HG03103 (cell line): ENCODE results near the gene OTOA.
"Not testable (repeated sequence)": the region's sequence is repeated elsewhere in the genome, so short reads cannot be mapped to it uniquely, and the experiment has no call there.

Source experiments
- ATAC-seq: cut with Tn5 transposase; IDR thresholded peaks from one replicate; pipeline ENCODE4 v1.9.1; 2021; ENCODE audit warnings: low read depth; ENCODE audit not compliant: unreplicated experiment

OTOA gene

DNA sequence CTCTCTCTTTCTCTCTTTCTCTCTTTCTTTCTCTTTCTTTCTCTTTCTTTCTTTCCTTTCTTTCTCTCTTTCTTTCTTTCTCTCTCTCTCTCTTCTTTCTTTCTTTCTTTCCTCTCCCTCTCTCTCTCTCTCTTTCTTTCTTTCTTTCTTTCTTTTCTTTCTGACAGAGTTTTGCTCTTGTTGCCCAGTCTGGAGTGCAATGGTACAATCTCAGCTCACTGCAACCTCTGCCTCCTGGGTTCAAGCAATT lies 50.5 kb downstream of the OTOA start:
- not testable (repeated sequence) for ATAC-seq

DNA sequence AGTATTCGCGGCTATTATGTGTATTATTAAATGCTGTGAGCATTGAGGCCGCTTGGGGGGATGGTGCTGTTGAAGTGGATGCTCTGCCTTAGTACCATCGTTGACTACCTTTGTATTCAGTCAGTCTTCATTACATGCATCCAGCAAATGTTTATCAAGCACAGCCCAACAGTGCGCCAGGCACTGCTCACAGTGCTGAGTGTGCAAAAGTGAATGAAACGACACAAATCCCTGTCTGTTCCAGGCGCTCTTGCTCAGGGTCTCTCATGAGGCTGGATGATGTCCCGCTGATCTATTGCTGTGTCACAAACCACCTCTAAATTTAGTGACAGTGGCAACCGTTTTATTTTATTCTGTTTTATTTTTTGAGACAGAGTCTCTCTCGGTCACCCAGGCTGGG lies 53.8 kb downstream of the OTOA start:
- ATAC-seq = no peak

DNA sequence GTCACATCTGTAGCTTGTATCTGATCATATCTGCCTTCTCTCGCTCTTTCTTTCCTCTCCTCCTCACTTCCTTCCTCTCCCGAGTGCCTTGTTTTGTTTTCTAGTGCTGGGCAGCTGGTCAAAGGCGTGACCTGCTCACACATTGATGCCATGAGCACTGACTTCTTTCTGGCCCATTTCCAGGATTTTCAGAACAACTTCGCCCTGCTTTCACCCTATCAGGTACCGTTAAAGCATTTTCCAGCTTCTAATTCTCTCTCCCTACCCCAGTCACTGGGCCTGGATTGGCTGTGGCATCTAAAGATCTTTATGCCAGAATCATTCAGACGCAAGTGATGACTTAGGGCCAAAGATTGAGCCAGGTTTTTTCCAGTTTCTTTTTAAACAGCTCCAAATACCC lies 55.5 kb downstream of the OTOA start:
- ATAC-seq = no peak

DNA sequence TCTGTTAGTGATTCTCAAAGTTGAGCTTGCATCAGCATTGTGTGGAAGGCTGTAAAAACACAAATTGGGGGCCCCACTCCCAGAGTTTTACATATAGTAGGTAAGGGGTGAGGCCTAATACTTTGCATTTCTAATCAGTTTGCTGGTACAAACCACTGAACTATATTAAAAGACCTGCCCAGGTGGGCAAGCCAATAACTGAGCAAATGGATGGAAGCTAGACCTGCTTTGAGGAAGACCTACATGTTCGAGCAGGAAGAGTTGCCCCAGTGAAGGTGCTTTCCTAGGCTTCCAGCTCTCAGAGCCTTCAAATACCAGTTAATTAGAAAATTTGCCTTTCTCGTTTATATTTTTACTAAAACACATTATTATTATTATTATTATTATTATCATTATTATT lies 56.8 kb downstream of the OTOA start:
- ATAC-seq = no peak

GRCh38 chr16:21722771-21723455 lies 59.1 kb downstream of the OTOA start:
- ATAC-seq = no peak

- ATAC-seq = no peak
These were observed 59.8 kb downstream of the OTOA start for GRCh38 chr16:21723532-21723931.

DNA sequence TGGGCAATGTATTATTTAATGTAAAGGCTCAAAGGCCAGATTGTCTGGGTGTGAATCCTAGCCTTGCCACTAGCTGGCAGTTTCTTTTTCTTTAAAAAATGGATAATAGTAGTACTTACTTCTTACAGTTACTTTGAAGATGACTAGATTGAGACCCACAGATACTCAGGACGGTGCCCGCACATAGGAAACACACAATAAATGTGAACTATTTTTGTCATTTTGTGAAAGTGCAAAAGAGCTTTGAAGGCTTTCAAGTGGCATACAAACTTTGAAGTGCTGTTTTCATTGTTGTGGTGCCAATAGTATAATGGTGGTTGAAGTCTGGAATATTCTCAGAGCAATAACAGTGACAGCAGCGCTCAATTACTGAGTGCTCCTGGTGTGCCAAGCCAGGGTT lies 63.6 kb downstream of the OTOA start:
- no peak for ATAC-seq

GRCh38 chr16:21731233-21731632 lies 67.5 kb downstream of the OTOA start:
- not testable (repeated sequence) for ATAC-seq

GRCh38 chr16:21740637-21741036 lies 76.9 kb downstream of the OTOA start:
- not testable (repeated sequence) for ATAC-seq

- not testable (repeated sequence) for ATAC-seq
These were observed 92.7 kb downstream of the OTOA start for GRCh38 chr16:21756192-21757079.

DNA sequence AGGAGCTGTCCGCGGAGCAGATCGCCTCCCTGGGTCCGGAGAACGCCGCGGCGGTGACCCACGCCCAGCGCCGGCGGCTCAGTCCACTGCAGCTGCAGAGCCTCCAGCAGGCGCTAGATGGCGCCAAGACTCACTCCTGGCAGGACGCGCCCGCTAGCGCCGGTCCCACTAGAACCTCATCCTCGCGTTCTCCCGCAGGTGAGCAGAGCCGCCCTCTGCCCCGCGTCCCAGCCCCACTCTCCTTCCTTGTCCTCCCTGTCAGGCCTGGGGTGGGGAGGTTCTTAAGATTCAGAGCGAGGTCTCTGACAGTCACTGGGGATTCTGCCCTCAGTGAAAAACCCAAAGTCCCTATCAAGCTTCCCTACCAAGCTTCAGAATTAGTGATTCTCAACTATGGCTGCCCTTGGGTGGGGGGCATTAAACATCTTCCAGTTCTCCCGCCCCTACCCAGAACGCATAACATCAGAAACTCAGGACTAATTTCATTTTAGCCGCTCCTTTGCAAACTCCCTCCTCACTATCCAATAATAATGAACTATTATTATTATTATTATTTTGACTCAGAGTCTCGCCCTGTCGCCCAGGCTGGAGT lies 93.4 kb downstream of the OTOA start:
- ATAC-seq = peak; percentile 77

DNA sequence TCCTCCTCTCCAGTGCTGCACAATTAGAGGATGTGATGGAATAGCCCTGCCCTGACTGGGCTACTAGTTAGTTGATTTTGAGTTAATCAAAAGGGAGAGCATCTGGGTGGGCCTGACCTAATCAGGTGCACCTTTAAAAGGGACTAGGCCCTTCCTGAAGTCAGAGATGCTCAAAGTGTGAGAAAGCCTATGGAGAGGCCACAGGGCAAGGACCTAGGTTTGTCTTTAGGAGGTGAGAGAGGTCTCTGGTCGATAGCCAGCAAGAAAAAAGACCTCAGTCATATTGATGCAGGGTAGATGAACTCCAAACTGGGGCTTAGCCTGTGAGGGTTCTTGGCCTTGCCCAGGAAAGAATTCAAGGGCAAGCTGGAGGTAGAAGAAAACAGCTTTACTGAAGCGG lies 104.5 kb downstream of the OTOA start:
- ATAC-seq = not testable (repeated sequence)

DNA sequence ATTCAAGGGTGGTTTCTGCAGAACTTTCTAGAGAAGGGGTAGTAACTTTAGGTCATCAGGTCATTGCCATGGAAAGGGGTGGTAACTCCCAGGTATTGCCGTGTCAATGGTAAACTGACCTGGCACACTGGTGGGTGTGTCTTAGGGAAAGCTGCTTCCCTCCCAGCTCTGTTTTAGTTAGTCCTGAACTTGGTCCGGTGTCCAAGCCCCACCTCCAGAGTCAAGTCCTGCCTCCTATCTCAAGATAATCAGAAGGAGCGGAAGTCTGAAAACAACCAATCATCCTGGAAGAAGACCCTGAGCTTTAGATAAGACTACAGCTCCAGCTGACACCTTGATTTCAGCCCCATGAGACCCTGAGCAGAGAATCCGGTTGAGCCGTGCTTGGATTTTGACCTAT lies 105.0 kb downstream of the OTOA start:
- ATAC-seq = not testable (repeated sequence)

GRCh38 chr16:21769284-21769683 lies 105.5 kb downstream of the OTOA start:
- ATAC-seq = not testable (repeated sequence)

- not testable (repeated sequence) for ATAC-seq
These were observed 106.8 kb downstream of the OTOA start for GRCh38 chr16:21770584-21770983.

DNA sequence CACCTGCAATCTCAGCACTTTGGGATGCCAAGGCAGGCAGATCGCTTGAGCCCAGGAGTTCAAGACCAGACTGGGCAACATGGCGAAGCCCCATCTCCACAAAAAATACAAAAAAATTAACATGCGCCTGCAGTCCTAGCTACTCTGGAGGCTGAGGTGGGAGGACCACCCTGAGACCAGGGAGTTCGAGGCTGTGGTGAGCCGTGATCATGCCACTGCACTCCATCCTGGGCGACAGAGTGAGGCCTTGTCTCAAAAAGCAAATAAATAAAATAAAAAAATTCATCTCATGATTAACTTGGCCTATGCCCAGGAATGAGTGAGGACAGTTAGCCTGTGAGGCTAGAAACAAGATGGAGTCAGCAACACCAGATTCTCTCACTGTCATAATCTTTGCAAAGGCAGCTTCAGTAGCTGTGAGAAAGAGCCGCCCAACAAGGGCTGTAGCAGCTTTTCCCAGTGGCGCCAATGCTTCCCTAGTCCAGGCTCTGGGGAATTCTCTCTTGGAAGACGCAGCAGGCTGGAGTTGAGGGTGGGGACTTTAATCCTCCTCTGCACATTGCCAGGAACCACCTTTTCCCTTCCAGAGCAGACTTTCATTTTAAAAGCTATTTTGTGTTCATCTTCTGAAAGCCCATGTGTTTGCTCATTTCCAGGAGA lies 108.9 kb downstream of the OTOA start:
- not testable (repeated sequence) for ATAC-seq

DNA sequence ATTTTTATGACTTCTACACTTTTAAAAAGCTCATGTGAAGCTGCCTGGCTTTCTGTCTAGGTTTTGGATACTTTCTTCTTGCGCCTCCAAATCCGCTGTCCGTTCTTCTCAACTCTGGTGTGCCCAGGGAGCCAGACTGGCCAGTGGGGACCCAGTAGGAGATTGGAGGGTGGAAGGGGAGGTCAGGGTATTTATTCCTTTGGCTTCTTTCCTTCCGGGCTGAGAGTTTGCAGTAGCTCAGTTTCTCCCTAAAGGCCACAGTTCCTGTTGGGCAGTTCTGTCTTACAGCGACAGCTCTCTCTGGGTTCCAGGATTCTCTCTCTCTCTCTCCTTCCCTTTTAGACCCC lies 109.4 kb downstream of the OTOA start:
- ATAC-seq = not testable (repeated sequence)

DNA sequence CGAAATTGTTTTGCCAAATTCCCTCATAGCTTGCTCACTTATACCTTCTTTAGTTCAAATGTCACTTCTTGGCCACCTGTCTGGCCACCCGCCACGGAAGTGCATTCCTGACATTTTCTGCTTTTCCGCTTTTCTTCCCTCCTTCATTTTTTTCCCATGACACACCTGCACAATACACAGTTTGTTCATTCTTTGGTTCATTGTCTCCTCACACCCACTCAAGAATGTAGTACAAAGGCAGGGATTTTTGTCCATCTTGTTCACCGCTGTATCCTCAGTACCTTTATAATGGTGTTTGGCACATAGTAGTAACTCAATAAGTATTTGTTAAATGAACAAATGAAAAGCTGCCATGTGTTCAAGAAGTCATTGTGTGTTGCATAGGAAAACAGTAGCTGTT lies 116.8 kb downstream of the OTOA start:
- ATAC-seq = not testable (repeated sequence)

DNA sequence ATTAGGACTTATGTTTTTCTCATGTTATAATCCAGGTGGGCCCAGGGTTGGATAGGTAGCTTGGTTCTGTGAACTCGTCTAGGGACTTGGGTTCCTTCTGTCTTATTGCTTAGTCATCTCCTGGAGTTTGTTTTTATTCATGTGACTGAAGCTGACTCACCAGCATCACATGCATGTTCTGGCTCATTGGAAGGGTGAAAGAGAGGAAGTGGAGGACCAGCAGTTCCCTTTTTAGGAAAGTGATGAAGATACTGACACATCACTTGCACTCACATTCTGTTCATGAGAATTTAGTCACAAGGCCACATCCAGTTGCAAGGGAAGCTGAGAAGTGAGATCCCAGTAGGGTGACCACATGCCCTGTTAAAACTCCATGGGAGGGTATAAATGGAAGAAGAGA lies 126.7 kb downstream of the OTOA start:
- not testable (repeated sequence) for ATAC-seq

DNA sequence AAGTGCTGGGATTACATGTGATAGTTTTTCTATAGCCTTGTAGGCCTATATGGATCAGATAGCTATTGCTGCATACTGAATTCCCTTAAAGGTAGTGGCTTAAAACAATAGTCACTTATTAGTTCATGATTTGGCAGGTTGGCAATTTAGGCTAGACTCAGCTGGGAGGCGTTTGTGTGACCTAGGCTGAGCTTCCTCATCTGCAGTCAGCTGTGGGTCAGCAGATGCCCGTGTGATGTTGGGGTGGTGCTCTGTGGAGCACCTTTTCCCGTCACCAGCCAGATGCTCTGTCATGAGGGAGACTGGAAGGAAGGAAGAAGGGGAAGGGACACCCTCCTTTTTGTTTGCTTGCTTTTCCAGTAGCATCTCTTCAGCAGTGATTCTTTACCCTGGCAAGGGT lies 129.5 kb downstream of the OTOA start:
- ATAC-seq = not testable (repeated sequence)

DNA sequence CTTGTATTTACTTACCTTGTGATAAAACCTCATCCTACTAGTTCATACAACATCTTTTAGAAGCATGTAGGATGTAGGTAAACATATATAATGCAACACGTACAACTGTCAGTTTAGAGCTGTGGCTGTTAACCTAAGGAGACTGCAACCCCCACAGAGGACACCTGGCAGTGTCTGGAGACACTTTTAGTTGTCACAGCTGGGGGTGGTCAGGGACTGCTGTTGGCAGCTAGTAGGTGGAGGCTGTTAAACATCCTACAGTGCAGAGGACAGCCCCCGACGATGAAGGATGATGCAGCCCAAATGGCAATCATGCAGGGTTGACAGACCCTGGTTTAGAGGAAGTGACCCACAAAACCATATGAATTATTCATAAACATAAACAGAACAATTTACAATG lies 134.8 kb downstream of the OTOA start:
- ATAC-seq = not testable (repeated sequence)
